ENCODE measurements around the gene DAPK2.

The DAPK2 gene

GRCh38 chr15:64014995-64015394, 31.3 kb downstream of the DAPK2 start:
- TF ChIP-seq YY1 (IDR thresholded peaks at IDR 0.05; ENCODE audit: low read depth) (no peak), CEBPB (IDR thresholded peaks at IDR 0.05) (no peak), TEAD4 (IDR thresholded peaks at IDR 0.05) (no peak), TCF12 (IDR thresholded peaks at IDR 0.05; ENCODE audit: low read depth) (no peak), CREB1 (IDR thresholded peaks at IDR 0.05; ENCODE audit: low read depth) (no peak), ZBTB7A (IDR thresholded peaks at IDR 0.05; ENCODE audit: low read depth) (no peak), USF1 (IDR thresholded peaks at IDR 0.05) (no peak), TAF1 (IDR thresholded peaks at IDR 0.05; ENCODE audit: low read depth) (no peak), RAD21 (IDR thresholded peaks at IDR 0.05; ENCODE audit: low read depth) (no peak), NFIC (IDR thresholded peaks at IDR 0.05) (no peak), EGR1 (IDR thresholded peaks at IDR 0.05) (no peak), EP300 (IDR thresholded peaks at IDR 0.05; ENCODE audit: borderline replicate concordance) (no peak), FOXM1 (IDR thresholded peaks at IDR 0.05; ENCODE audit: borderline replicate concordance, low read depth) (no peak)
- TF ChIP-seq, protein P1, sequence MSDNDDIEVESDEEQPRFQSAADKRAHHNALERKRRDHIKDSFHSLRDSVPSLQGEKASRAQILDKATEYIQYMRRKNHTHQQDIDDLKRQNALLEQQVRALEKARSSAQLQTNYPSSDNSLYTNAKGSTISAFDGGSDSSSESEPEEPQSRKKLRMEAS (IDR thresholded peaks at IDR 0.05) = no peak
- TF ChIP-seq, protein P2, sequence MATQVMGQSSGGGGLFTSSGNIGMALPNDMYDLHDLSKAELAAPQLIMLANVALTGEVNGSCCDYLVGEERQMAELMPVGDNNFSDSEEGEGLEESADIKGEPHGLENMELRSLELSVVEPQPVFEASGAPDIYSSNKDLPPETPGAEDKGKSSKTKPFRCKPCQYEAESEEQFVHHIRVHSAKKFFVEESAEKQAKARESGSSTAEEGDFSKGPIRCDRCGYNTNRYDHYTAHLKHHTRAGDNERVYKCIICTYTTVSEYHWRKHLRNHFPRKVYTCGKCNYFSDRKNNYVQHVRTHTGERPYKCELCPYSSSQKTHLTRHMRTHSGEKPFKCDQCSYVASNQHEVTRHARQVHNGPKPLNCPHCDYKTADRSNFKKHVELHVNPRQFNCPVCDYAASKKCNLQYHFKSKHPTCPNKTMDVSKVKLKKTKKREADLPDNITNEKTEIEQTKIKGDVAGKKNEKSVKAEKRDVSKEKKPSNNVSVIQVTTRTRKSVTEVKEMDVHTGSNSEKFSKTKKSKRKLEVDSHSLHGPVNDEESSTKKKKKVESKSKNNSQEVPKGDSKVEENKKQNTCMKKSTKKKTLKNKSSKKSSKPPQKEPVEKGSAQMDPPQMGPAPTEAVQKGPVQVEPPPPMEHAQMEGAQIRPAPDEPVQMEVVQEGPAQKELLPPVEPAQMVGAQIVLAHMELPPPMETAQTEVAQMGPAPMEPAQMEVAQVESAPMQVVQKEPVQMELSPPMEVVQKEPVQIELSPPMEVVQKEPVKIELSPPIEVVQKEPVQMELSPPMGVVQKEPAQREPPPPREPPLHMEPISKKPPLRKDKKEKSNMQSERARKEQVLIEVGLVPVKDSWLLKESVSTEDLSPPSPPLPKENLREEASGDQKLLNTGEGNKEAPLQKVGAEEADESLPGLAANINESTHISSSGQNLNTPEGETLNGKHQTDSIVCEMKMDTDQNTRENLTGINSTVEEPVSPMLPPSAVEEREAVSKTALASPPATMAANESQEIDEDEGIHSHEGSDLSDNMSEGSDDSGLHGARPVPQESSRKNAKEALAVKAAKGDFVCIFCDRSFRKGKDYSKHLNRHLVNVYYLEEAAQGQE (IDR thresholded peaks at IDR 0.05; ENCODE audit: low read depth) = no peak

GRCh38 chr15:64013179-64014062, 32.9 kb downstream of the DAPK2 start:
- no peak for TF ChIP-seq TEAD4 (IDR thresholded peaks at IDR 0.05)
- TF ChIP-seq RAD21 (IDR thresholded peaks at IDR 0.05; ENCODE audit: low read depth) = no peak
- no peak for TF ChIP-seq CREB1 (IDR thresholded peaks at IDR 0.05; ENCODE audit: low read depth)
- no peak for TF ChIP-seq FOXM1 (IDR thresholded peaks at IDR 0.05; ENCODE audit: borderline replicate concordance, low read depth)
- no peak for TF ChIP-seq NFIC (IDR thresholded peaks at IDR 0.05)
- TF ChIP-seq, protein P2 (IDR thresholded peaks at IDR 0.05; ENCODE audit: low read depth) = no peak
- TF ChIP-seq, protein P1 (IDR thresholded peaks at IDR 0.05) = no peak
- TF ChIP-seq CEBPB (IDR thresholded peaks at IDR 0.05) = no peak
- TF ChIP-seq TCF12 (IDR thresholded peaks at IDR 0.05; ENCODE audit: low read depth) = no peak
- TF ChIP-seq ZBTB7A (IDR thresholded peaks at IDR 0.05; ENCODE audit: low read depth) = no peak
- no peak for TF ChIP-seq EGR1 (IDR thresholded peaks at IDR 0.05)
- TF ChIP-seq EP300 (IDR thresholded peaks at IDR 0.05; ENCODE audit: borderline replicate concordance) = no peak
- no peak for TF ChIP-seq TAF1 (IDR thresholded peaks at IDR 0.05; ENCODE audit: low read depth)
- no peak for TF ChIP-seq USF1 (IDR thresholded peaks at IDR 0.05)
- no peak for TF ChIP-seq YY1 (IDR thresholded peaks at IDR 0.05; ENCODE audit: low read depth)

- TF ChIP-seq EGR1 (IDR thresholded peaks at IDR 0.05) (no peak), TEAD4 (IDR thresholded peaks at IDR 0.05) (no peak), TCF12 (IDR thresholded peaks at IDR 0.05; ENCODE audit: low read depth) (no peak), CEBPB (IDR thresholded peaks at IDR 0.05) (no peak), TAF1 (IDR thresholded peaks at IDR 0.05; ENCODE audit: low read depth) (no peak), RAD21 (IDR thresholded peaks at IDR 0.05; ENCODE audit: low read depth) (no peak), EP300 (IDR thresholded peaks at IDR 0.05; ENCODE audit: borderline replicate concordance) (no peak), CREB1 (IDR thresholded peaks at IDR 0.05; ENCODE audit: low read depth) (no peak), USF1 (IDR thresholded peaks at IDR 0.05) (no peak), ZBTB7A (IDR thresholded peaks at IDR 0.05; ENCODE audit: low read depth) (no peak), NFIC (IDR thresholded peaks at IDR 0.05) (no peak), YY1 (IDR thresholded peaks at IDR 0.05; ENCODE audit: low read depth) (no peak), FOXM1 (IDR thresholded peaks at IDR 0.05; ENCODE audit: borderline replicate concordance, low read depth) (no peak)
- TF ChIP-seq, protein P1 (IDR thresholded peaks at IDR 0.05) = no peak
- TF ChIP-seq, protein P2 (IDR thresholded peaks at IDR 0.05; ENCODE audit: low read depth) = no peak
Measured at GRCh38 chr15:64011736-64012135, 34.5 kb downstream of the DAPK2 start.

Data from Ishikawa (cell line).